ENCODE data around the gene CDK14.

Gene CDK14

DNA sequence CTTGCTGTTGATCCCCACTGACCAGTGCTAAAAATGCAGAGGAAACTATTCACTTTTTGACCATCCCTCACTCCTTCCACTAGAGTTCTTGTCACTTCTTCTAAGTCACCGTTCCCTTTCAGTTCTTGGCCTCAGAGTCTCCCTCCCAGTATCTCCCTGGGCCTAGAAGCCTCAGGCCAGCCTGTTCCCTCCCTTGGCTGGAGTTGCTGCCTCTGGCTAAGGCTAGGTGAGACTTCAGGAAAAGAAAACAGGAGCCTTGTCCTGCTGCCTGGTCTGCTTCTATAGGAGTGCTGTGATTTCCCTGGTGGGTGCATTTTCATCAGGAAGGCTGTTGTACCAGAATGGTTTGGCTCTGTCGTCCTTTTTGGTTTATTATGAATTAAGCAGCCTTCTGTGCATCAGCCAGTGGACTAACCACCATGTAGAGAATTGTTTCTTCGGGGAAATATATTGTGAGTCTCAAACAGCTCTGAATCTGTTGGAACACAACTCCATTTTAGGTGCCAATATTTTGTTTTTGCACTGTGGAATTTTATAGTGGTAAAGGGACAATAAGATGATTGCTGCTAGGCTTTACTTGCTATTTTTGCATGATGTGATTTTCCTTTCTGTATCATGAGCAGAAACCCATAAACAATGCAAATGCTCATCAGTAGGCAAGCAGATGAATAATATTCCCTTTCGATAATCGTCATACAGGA is 434.7 kb downstream of the CDK14 start:
- Histone ChIP-seq H3K4me3 (ENCODE audit: low read length) (no peak overlapping the region), H3K27ac (ENCODE audit: low read length) (no peak overlapping the region)

DNA sequence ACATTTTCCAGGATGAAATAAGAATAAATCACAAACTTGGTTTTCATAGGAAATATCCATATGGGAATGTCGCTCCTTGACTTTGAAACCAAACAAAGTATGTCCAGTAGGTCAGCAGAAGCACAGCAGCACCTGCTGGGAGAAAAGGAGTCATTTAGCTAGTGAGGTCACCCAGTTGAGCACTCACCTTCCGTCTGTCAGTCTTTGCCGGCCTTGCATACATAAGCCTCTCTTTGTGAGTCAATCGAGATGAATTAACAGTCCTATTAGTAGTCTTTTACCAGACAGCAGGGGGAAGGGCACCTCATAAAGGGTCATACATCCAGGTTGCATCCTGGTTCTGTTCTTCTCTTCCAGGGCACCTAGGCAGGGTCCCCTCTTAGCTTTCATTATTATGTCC is 435.6 kb downstream of the CDK14 start:
- no peak overlapping the region for H3K4me2 ChIP-seq (ENCODE audit: low read depth, low read length)
- no peaks in the 10 kb centered on the region for H3K9me2 ChIP-seq (replicated peaks; ENCODE audit: insufficient read depth, low read length)
- no peaks in the 10 kb centered on the region for H3K9me3 ChIP-seq (replicated peaks; ENCODE audit: insufficient read depth, low read length)
- H4K20me1 ChIP-seq (ENCODE audit: insufficient read depth, low read length): no peaks in the 10 kb centered on the region
- H3K36me3 ChIP-seq (replicated peaks; ENCODE audit: insufficient read depth, low read length): no peaks in the 10 kb centered on the region
- H3F3A ChIP-seq (ENCODE audit: insufficient read depth, low read length): no peaks in the 10 kb centered on the region
- no peak for DNase-seq
- TF ChIP-seq EZH2phosphoT487 (IDR thresholded peaks at IDR 0.05; ENCODE audit: low read length) (no peak), EZH2 (optimal IDR thresholded peaks at IDR 0.05; ENCODE audit: low read depth, low read length) (no peak)
- TF ChIP-seq, protein P1, sequence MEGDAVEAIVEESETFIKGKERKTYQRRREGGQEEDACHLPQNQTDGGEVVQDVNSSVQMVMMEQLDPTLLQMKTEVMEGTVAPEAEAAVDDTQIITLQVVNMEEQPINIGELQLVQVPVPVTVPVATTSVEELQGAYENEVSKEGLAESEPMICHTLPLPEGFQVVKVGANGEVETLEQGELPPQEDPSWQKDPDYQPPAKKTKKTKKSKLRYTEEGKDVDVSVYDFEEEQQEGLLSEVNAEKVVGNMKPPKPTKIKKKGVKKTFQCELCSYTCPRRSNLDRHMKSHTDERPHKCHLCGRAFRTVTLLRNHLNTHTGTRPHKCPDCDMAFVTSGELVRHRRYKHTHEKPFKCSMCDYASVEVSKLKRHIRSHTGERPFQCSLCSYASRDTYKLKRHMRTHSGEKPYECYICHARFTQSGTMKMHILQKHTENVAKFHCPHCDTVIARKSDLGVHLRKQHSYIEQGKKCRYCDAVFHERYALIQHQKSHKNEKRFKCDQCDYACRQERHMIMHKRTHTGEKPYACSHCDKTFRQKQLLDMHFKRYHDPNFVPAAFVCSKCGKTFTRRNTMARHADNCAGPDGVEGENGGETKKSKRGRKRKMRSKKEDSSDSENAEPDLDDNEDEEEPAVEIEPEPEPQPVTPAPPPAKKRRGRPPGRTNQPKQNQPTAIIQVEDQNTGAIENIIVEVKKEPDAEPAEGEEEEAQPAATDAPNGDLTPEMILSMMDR (IDR thresholded peaks at IDR 0.05; ENCODE audit: low read length): no peak
- H3K79me2 ChIP-seq (ENCODE audit: low read length): peaks cover 49% of the 10 kb centered on the region
- H3K4me1 ChIP-seq (ENCODE audit: low read length): no peaks in the 10 kb centered on the region
- H3K9ac ChIP-seq (ENCODE audit: low read length): no peak overlapping the region
- no peak overlapping the region for H3K27ac ChIP-seq (ENCODE audit: low read length)
- H3K4me3 ChIP-seq (ENCODE audit: low read length): no peak overlapping the region
- no peak overlapping the region for H2AFZ ChIP-seq (ENCODE audit: low read length)
- H3K27me3 ChIP-seq (replicated peaks; ENCODE audit: insufficient read depth, low read length): no peaks in the 10 kb centered on the region

More for the DNA sequence above, 434.7 kb downstream of the CDK14 start:
- H3K27me3 ChIP-seq (replicated peaks; ENCODE audit: insufficient read depth, low read length): no peaks in the 10 kb centered on the region
- H3K9me3 ChIP-seq (replicated peaks; ENCODE audit: insufficient read depth, low read length): no peaks in the 10 kb centered on the region
- TF ChIP-seq EZH2phosphoT487 (IDR thresholded peaks at IDR 0.05; ENCODE audit: low read length) (no peak), EZH2 (optimal IDR thresholded peaks at IDR 0.05; ENCODE audit: low read depth, low read length) (no peak)
- TF ChIP-seq, protein P1 (IDR thresholded peaks at IDR 0.05; ENCODE audit: low read length): no peak
- H3K36me3 ChIP-seq (replicated peaks; ENCODE audit: insufficient read depth, low read length): no peaks in the 10 kb centered on the region
- no peaks in the 10 kb centered on the region for H4K20me1 ChIP-seq (ENCODE audit: insufficient read depth, low read length)
- H2AFZ ChIP-seq (ENCODE audit: low read length): no peak overlapping the region
- H3K9ac ChIP-seq (ENCODE audit: low read length): no peak overlapping the region
- H3K4me1 ChIP-seq (ENCODE audit: low read length): no peaks in the 10 kb centered on the region
- H3K79me2 ChIP-seq (ENCODE audit: low read length): peaks cover 49% of the 10 kb centered on the region
- no peaks in the 10 kb centered on the region for H3K9me2 ChIP-seq (replicated peaks; ENCODE audit: insufficient read depth, low read length)
- no peak for DNase-seq
- H3K4me2 ChIP-seq (ENCODE audit: low read depth, low read length): no peak overlapping the region
- no peaks in the 10 kb centered on the region for H3F3A ChIP-seq (ENCODE audit: insufficient read depth, low read length)

DNA sequence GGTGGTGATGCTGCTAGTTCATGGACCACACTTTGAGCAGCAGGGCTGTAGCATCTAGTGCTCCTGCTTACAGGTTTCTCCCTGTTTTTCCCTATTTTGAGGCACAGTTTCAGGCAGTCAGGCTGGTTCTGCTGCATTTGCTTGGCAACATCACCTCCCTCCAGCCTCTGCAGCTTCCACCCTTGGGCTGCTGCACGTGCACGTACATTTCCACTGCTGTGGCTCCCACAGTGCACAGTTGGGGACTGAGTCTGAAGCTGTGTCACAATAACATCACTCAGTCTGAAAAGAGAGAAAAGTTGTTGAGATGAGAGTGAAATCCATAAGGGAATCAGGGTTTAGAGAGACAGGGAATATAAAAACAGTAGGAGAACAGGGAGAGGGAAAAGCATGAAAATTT is 437.5 kb downstream of the CDK14 start:
- no peak for DNase-seq

More for the DNA sequence above, 437.5 kb downstream of the CDK14 start:
- Histone ChIP-seq H3K4me2 (ENCODE audit: low read depth, low read length) (no peak overlapping the region), H3K9me2 (replicated peaks; ENCODE audit: insufficient read depth, low read length) (no peaks in the 10 kb centered on the region), H3K27ac (ENCODE audit: low read length) (no peak overlapping the region), H3K79me2 (ENCODE audit: low read length) (peaks cover 35% of the 10 kb centered on the region), H3K4me3 (ENCODE audit: low read length) (no peak overlapping the region), H3K4me1 (ENCODE audit: low read length) (no peaks in the 10 kb centered on the region), H4K20me1 (ENCODE audit: insufficient read depth, low read length) (no peaks in the 10 kb centered on the region), H3K36me3 (replicated peaks; ENCODE audit: insufficient read depth, low read length) (no peaks in the 10 kb centered on the region), H2AFZ (ENCODE audit: low read length) (no peak overlapping the region), H3K9ac (ENCODE audit: low read length) (no peak overlapping the region), H3K9me3 (replicated peaks; ENCODE audit: insufficient read depth, low read length) (no peaks in the 10 kb centered on the region), H3K27me3 (replicated peaks; ENCODE audit: insufficient read depth, low read length) (no peaks in the 10 kb centered on the region), H3F3A (ENCODE audit: insufficient read depth, low read length) (no peaks in the 10 kb centered on the region)
- TF ChIP-seq EZH2phosphoT487 (IDR thresholded peaks at IDR 0.05; ENCODE audit: low read length): no peak
